Retinal pigment epithelial cell (primary cell): ENCODE data around the gene RTN4.

Experiments
- DNase-seq: peaks from one replicate; pipeline ENCODE4 v3.0.0-alpha.2; 2010; ENCODE audit warnings: low read depth
- H3K4me3 ChIP-seq: 2 replicates; pipeline ENCODE4 v1.5.1; 2011; ENCODE audit warnings: mild to moderate bottlenecking, low read length, control low read depth, moderate library complexity
- CTCF ChIP-seq: conservative IDR thresholded peaks from 2 replicates; pipeline ENCODE4 v1.5.1; 2011; ENCODE audit warnings: low read depth, low read length, control low read depth, inconsistent platforms

The RTN4 gene

DNA sequence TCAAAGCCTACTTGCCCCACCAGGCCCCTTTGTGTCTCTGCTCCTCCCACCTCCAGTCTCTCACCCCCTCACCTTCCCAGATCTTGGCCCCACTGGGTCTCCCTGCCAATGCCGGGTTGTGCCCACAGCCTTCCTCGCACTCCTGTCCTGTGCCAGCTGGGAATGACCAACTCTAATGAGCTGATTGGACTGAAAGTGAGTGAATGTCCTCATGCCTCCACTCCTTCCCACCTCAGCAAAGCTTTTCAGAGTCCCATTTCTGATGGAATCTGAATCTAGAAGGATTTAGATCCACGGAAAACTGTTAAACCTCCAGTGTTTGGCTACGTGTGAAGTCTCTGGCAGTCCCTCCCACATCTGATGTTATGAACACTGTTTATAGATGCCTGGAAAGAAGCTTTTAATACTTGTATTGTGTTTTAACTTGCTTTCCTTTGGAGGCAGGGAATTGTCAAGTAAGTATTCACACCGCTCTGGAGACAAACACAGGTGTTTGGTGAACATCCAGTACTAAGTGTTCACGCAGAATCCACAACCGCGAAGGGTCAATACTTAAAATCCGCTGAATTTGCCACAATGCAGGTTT lies 103.9 kb downstream of the RTN4 start:
- TF ChIP-seq CTCF = no peak
- DNase-seq = no peak
- H3K4me3 ChIP-seq = no peak overlapping the region

DNA sequence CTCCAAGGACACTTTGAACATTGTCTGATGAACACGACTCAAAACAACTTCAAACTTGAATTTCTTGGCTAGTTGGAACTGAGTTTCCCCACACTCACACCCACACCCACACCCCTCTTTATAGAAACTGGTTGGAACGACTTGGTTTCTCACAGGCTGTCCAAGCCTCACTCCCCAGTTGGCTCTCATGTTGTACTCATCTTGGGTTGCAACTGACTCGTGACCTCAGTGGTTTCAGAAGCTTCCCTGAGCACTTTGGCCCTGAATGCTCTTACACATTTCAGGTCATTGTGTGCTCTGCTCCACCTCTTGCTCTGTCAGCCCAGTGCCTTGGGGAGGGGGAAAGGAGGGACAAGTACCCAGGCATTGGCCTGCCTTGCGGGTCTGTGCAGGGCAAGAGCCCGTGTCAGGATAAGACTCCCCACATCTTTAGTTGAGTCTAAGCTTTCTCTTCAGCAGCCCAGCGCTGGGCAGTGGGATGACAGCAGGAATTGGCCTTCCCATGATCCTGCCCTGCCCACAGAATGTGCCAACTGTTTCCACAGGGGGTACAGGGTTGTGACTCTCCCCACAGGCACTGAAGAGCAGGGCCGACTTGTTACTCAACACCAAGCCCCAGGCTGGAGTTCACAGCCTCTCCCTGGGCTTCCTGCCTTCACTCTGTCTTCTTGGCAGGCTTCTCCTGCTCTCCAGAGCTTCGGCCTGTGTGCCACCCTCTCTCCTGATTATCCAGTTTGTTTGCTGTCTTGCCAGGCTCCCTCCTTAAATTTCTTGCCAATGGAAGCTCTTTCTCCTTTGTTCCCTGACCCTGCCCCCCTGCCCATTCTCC lies 104.6 kb downstream of the RTN4 start:
- no peak overlapping the region for H3K4me3 ChIP-seq
- TF ChIP-seq CTCF = no peak
- DNase-seq = no peak

DNA sequence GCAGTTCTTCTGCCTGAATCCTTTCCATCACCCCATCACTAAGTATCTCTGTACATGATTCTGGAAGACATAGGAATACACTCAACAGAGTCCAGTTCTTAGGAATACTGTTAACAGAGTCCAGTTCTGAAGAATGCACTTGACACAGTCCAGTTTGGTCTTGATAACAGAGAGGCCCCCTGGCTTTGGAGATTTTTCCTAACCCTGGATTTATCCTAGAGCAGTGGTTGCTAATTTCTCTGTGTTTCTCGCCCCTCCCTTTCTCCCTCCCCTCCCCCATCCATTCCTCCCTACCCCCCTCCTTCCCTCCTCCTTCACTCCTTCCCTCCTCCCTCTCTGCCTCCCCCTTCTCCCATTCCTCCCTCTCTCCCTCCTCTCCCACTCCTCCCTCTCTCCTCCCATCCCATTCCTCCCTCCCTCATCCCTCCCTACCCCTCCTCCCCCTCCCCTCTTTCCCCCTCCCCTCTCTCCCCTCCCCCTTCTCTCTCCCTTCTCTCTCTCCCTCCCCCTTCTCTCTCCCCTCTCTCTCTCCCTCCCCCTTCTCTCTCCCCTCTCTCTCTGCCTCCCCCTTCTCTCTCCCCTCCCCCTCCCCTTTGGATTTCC lies 105.4 kb downstream of the RTN4 start:
- no peak for TF ChIP-seq CTCF
- DNase-seq = no peak
- no peak overlapping the region for H3K4me3 ChIP-seq

DNA sequence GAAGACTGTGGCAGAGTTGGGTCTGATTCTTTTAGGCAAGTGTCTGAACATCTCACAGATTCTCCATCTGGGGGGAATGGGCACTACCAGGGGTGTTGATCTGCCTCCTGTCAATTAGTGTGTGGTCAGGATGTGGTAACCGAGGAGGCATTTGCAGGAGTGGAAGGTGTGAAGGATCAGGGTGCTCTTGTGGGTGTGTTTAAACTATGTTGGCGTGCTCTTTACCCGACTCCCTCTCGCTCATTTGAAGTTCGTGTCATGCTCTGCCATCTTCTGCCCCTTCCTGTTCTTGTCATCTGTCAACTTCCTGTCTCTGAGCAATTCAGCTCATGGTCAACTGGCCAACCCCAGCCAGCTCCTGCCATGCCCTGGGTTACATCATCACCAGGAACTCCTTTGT lies 107.9 kb downstream of the RTN4 start:
- TF ChIP-seq CTCF = no peak
- no peak overlapping the region for H3K4me3 ChIP-seq
- DNase-seq = no peak

DNA sequence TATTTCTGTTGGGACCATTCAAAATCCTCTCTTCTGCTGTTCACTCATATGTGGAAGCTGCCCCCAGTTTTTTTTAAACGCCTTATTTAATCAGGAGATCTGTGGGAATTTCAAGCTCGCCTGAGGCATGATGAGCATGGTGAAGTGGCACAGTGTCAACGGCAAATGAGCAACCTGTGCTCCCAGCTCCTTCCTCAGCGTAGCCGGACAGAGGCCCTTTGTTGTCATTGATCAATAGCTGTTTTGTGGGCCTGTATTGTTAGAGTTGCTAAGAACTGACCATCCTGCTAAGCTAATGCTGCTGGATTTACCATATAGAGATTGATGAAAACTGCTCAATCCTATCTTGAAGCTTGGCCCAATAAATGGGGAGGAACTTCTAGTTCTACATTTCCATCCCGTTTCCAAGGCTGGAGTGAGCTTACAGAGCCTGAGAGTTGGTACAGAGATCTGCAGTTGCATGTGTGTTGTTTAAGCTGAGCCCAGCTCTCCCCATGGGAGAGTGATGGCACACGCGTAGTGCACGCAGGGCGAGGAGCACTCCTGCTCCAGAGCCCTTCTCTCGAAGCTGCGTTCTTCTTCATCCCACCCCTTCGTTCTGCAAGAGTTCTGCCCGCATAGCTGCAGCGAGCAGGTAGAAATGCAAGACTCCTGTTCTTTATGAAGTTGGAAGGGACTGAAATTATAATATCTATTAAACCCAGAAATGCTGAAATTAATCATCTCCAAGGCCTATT lies 108.8 kb downstream of the RTN4 start:
- DNase-seq = no peak
- TF ChIP-seq CTCF = no peak
- H3K4me3 ChIP-seq = no peak overlapping the region

- no peak for DNase-seq
- no peak overlapping the region for H3K4me3 ChIP-seq
- TF ChIP-seq CTCF = no peak
Measured at GRCh38 chr2:54940723-54941122, 109.5 kb downstream of the RTN4 start.
